C4-2B (cell line): ENCODE measurements around the gene CERS2.
A peak's percentile ranks its signal among the peaks of the same experiment; 100 is the strongest.

Experiments
- H3K27ac ChIP-seq: fragments of 450-650 bp; 2 replicates; pipeline ENCODE4 v1.5.1; 2017
- CTCF ChIP-seq: fragments of 450-650 bp; conservative IDR thresholded peaks from 2 replicates; pipeline ENCODE4 v1.5.1; 2017; ENCODE audit warnings: mild to moderate bottlenecking
- ZFX ChIP-seq: fragments of 450-650 bp; IDR thresholded peaks from 2 replicates; pipeline ENCODE4 v1.6.1; 2017

CERS2 gene

GRCh38 chr1:150973258-150973835, 1.3 kb downstream of the CERS2 start:
- peak overlapping the region; percentile 84 for H3K27ac ChIP-seq
- no peak for TF ChIP-seq ZFX

DNA sequence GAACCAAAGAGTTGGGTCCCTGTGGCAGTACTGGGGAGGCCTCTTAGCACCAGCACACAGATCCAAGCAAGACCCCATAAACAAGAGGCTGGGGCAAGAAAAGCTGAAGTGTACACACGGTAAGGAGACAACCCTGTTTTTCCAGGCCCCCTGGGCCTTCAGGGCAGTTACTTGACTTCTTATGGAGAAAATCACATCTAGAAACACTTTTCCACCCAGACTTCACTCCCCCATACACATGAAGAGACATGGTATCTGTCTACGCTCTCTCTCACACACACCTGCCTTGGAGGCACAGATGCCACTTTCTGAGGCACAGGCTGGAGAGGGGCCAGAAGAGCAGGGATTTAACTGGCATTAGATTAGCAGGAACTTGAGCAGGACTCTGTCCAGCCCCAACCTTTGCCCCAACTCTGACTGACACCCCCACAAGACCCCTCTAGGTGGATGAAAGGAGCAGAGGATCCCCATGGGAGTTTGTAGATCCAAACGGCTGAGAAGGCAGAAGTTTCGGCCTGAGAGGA, 2.2 kb downstream of the CERS2 start:
- TF ChIP-seq CTCF (no peak), ZFX (no peak)
- H3K27ac ChIP-seq: peak overlapping the region; percentile 84

GRCh38 chr1:150971583-150972416, 2.8 kb downstream of the CERS2 start:
- TF ChIP-seq CTCF (no peak), ZFX (no peak)
- H3K27ac ChIP-seq: peak overlapping the region; percentile 84

- TF ChIP-seq CTCF: no peak
- no peak for TF ChIP-seq ZFX
- H3K27ac ChIP-seq: peak overlapping the region; percentile 84
These were observed 3.6 kb downstream of the CERS2 start for GRCh38 chr1:150970808-150971582.

GRCh38 chr1:150969626-150970025, 5.0 kb downstream of the CERS2 start:
- no peak for TF ChIP-seq CTCF
- no peak for TF ChIP-seq ZFX
- H3K27ac ChIP-seq: no peak overlapping the region

DNA sequence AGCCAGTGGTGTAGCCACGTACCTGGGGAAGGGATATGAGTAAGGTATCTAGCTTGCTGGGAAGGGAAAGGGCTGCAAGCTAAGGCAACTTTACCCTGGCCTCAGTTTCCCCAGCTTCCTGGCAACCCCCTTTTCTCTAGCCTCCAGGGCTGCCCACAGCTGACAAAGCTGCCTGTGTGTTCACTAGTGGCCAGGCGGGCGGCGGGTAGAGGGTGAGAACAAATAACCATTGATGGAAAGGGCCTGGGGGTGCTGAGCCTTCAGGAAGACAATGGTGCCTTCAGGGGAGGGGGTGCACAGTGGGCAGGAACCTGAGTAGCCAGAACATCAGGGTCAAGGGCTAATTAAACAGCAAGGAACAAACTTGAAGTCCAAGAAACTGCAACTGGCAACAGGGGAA, 6.1 kb downstream of the CERS2 start:
- peak overlapping the region; percentile 9 for H3K27ac ChIP-seq
- TF ChIP-seq ZFX: no peak
- TF ChIP-seq CTCF: no peak

GRCh38 chr1:150967936-150968335, 6.7 kb downstream of the CERS2 start:
- no peak for TF ChIP-seq CTCF
- TF ChIP-seq ZFX: no peak
- H3K27ac ChIP-seq: peak overlapping the region; percentile 9; the same call in 1 of the 2 replicates
